SK-N-SH treated with all-trans-retinoic acid at 6 μM for 48 hours (cell line): ENCODE results near the gene SCYL1.

ENCODE experiments used
- PATZ1 ChIP-seq: fragments of 250-450 bp; sonication (Bioruptor Pico); IDR thresholded peaks from 2 replicates; pipeline ENCODE4 v1.8.0; 2020; ENCODE audit warnings: mild to moderate bottlenecking, moderate library complexity, borderline replicate concordance
- RARB ChIP-seq: fragments of 250-450 bp; sonication (Bioruptor Pico); IDR thresholded peaks from 2 replicates; pipeline ENCODE4 v1.8.0; 2021; ENCODE audit warnings: mild to moderate bottlenecking, moderate library complexity
- ZFP3 ChIP-seq: fragments of 250-450 bp; sonication (Bioruptor Pico); IDR thresholded peaks from 2 replicates; pipeline ENCODE4 v1.5.0; 2020; ENCODE audit warnings: mild to moderate bottlenecking, moderate library complexity
- ZFP30 ChIP-seq: fragments of 450-650 bp; formaldehyde crosslinking; IDR thresholded peaks from 2 replicates; pipeline ENCODE4 v1.5.0; 2022; ENCODE audit warnings: mild to moderate bottlenecking, moderate library complexity

- no peak for TF ChIP-seq ZFP30
- TF ChIP-seq PATZ1 (CRISPR knock-in tag): no peak
- no peak for TF ChIP-seq RARB (CRISPR knock-in tag)
- peak; percentile 52; the same call in 1 of the 2 replicates for TF ChIP-seq ZFP3 (CRISPR knock-in tag)
These were observed 38.1 kb upstream of the SCYL1 start for GRCh38 chr11:65486570-65487466.
